ENCODE data around the gene SLC4A4.

GRCh38 chr4:71366766-71367165 lies 27.9 kb downstream of the SLC4A4 start:
- no peak for TF ChIP-seq POLR2A (IDR thresholded peaks at IDR 0.05)
- TF ChIP-seq, protein P1, sequence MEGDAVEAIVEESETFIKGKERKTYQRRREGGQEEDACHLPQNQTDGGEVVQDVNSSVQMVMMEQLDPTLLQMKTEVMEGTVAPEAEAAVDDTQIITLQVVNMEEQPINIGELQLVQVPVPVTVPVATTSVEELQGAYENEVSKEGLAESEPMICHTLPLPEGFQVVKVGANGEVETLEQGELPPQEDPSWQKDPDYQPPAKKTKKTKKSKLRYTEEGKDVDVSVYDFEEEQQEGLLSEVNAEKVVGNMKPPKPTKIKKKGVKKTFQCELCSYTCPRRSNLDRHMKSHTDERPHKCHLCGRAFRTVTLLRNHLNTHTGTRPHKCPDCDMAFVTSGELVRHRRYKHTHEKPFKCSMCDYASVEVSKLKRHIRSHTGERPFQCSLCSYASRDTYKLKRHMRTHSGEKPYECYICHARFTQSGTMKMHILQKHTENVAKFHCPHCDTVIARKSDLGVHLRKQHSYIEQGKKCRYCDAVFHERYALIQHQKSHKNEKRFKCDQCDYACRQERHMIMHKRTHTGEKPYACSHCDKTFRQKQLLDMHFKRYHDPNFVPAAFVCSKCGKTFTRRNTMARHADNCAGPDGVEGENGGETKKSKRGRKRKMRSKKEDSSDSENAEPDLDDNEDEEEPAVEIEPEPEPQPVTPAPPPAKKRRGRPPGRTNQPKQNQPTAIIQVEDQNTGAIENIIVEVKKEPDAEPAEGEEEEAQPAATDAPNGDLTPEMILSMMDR (IDR thresholded peaks at IDR 0.05), result no peak
- TF ChIP-seq EP300 (IDR thresholded peaks at IDR 0.05), result no peak
- TF ChIP-seq POLR2AphosphoS5 (IDR thresholded peaks at IDR 0.05), result no peak

Data from suprapubic skin (tissue), 4 donors.